Caco-2 (cell line): Measurements from ENCODE around the gene EIF2B1. TPM values are rescaled to one million over a fixed set of nuclear protein-coding genes. Genes with fewer than 3 reads are reported as not detected.
A peak's percentile ranks its signal among the peaks of the same experiment; 100 is the strongest.
"Not testable (repeated sequence)": the region's sequence is repeated elsewhere in the genome, so short reads cannot be mapped to it uniquely, and the experiment has no call there.

Experiments used
- BruUV-seq: library from RNA; stranded (reverse); fragments of 400-500 nt; replicated peaks from 2 replicates; lab custom pipeline; 2021; lab: Mats Ljungman, UMichigan
- CTCF ChIA-PET: fragments of 300-600 bp; sonication (Branson Sonifier 250); formaldehyde crosslinking; loops from one replicate; lab custom pipeline; 2022; ENCODE audit warnings: antibody characterized with exemption; lab: Charles Lee
- POLR2A ChIA-PET: fragments of 300-600 bp; sonication (Branson Sonifier 250); formaldehyde crosslinking; loops from one replicate; lab custom pipeline; 2022; ENCODE audit warnings: antibody characterized with exemption; lab: Charles Lee
- DNase-seq, 2 experiments: peaks; one replicate each; pipeline versions ENCODE4 v3.0.0 to v3.0.0-alpha.2; 2020 to 2022
- H3K27me3 ChIP-seq: replicated peaks from 2 replicates; pipeline ENCODE4 v1.6.0; 2011; ENCODE audit warnings: low read length; ENCODE audit not compliant: control insufficient read depth, insufficient read depth
- H3K36me3 ChIP-seq: 2 replicates; pipeline ENCODE4 v1.5.1; 2011; ENCODE audit warnings: low read length; ENCODE audit not compliant: control insufficient read depth, insufficient read depth
- H3K4me1 ChIP-seq: fragments of 250-450 bp; sonication (Bioruptor Pico); 2 replicates; pipeline ENCODE4 v1.5.1; 2020; ENCODE audit warnings: mild to moderate bottlenecking
- H3K4me3 ChIP-seq: 2 replicates; pipeline ENCODE4 v1.5.1; 2011; ENCODE audit warnings: low read depth, mild to moderate bottlenecking, control low read depth, low read length
- H3K9me3 ChIP-seq: fragments of 250-450 bp; sonication (Bioruptor Pico); 2 replicates; pipeline ENCODE4 v1.5.1; 2020; ENCODE audit warnings: mild to moderate bottlenecking, moderate library complexity
- H3K27ac Mint-ChIP-seq: one replicate; pipeline ENCODE4 v1.8.0; 2022; ENCODE audit warnings: mixed read lengths; ENCODE audit not compliant: unreplicated experiment
- H3K27me3 Mint-ChIP-seq: one replicate; pipeline ENCODE4 v1.8.0; 2022; ENCODE audit warnings: mixed read lengths; ENCODE audit not compliant: insufficient read depth, unreplicated experiment
- H3K36me3 Mint-ChIP-seq: one replicate; pipeline ENCODE4 v1.8.0; 2022; ENCODE audit warnings: mild to moderate bottlenecking, mixed read lengths; ENCODE audit not compliant: insufficient read depth, unreplicated experiment
- H3K4me1 Mint-ChIP-seq: one replicate; pipeline ENCODE4 v1.8.0; 2022; ENCODE audit warnings: low read depth, mixed read lengths; ENCODE audit not compliant: unreplicated experiment
- H3K4me3 Mint-ChIP-seq: one replicate; pipeline ENCODE4 v1.8.0; 2022; ENCODE audit warnings: mild to moderate bottlenecking, moderate library complexity, mixed read lengths; ENCODE audit not compliant: unreplicated experiment
- H3K9me3 Mint-ChIP-seq: one replicate; pipeline ENCODE4 v1.8.0; 2022; ENCODE audit warnings: mixed read lengths; ENCODE audit not compliant: unreplicated experiment
- CTCF ChIP-seq, 2 experiments: fragments of 200-600 bp in 1 of 2; IDR thresholded peaks; 1 replicate in 1 of 2; 2 replicates in 1 of 2; pipeline versions ENCODE4 v1.5.1 to v1.8.0; 2011 to 2022; ENCODE audit warnings: antibody characterized with exemption in 1 of 2, control low read depth in 1 of 2, inconsistent platforms in 1 of 2, low read depth in 1 of 2, low read length in 1 of 2, mild to moderate bottlenecking in 1 of 2, moderate library complexity in 1 of 2; ENCODE audit not compliant: insufficient read depth in 1 of 2, severe bottlenecking in 1 of 2, unreplicated experiment in 1 of 2
- intact Hi-C: fragments of 100-400 bp; cut with micrococcal nuclease; formaldehyde crosslinking; loops from one replicate; pipeline ENCODE4 v1.10.0; 2022; ENCODE audit not compliant: unreplicated experiment
- total RNA-seq: library from RNA; stranded (reverse); gene quantifications from 2 replicates; pipeline ENCODE4 v1.2.3, GENCODE V29; 2022

The EIF2B1 gene
- total RNA-seq, 1 experiment from 2014 or later = 62.1 TPM

DNA sequence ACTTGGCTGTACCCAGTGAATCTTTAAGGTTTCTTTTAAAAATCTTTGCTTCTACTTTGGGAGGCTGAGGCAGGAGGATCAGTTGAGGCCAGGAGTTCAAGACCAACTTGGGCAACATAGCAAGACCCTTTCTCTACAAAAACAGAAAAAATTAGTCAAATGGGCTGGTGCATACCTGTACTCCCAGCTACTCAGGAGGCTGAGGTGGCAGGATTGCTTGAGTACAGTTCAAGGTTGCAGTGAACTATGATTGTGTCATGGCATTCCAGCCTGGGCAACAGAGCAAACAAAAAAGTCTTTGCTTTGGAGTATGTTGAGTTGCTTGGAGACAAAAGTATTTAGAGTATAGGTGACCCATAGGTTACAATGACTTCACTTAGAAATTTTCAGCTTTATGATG, 37.8 kb downstream of the EIF2B1 start:
- no peaks in the 10 kb centered on the region for H3K9me3 ChIP-seq
- no TSS peak for BruUV-seq
- TF ChIP-seq CTCF (IDR thresholded peaks at IDR 0.05; ENCODE audit: insufficient read depth in 1 of 2, low read depth in 1 of 2, low read length in 1 of 2, severe bottlenecking in 1 of 2, unreplicated experiment in 1 of 2) = no peak
- no peaks in the 10 kb centered on the region for H3K4me1 ChIP-seq
- no peak overlapping the region for H3K4me3 ChIP-seq
- no peak overlapping the region for H3K4me3 Mint-ChIP-seq
- intact Hi-C loops = no loop called here
- H3K36me3 Mint-ChIP-seq = peaks cover 75% of the 10 kb centered on the region
- CTCF ChIA-PET = no interaction called here
- POLR2A ChIA-PET = interaction anchor here (0.6 kb wide), 1 partner anchor 822 kb away, joined by 3 read pairs; no protein-coding TSS in a partner anchor
- H3K9me3 Mint-ChIP-seq = no peaks in the 10 kb centered on the region
- peak; percentile 32 to 38 for DNase-seq
- H3K36me3 ChIP-seq = no peaks in the 10 kb centered on the region; the same call in 1 of the 2 replicates
- no peaks in the 10 kb centered on the region for H3K27me3 ChIP-seq
- H3K4me1 Mint-ChIP-seq = peaks cover 1% of the 10 kb centered on the region
- no peaks in the 10 kb centered on the region for H3K27me3 Mint-ChIP-seq
- H3K27ac Mint-ChIP-seq = no peak overlapping the region

- no peaks in the 10 kb centered on the region for H3K9me3 Mint-ChIP-seq
- peaks cover 95% of the 10 kb centered on the region for H3K36me3 Mint-ChIP-seq
- H3K27ac Mint-ChIP-seq = no peak overlapping the region
- H3K4me3 ChIP-seq = no peak overlapping the region
- no peaks in the 10 kb centered on the region for H3K4me1 Mint-ChIP-seq
- peak in 1 of 2 experiments; percentile 2 for DNase-seq
- H3K36me3 ChIP-seq = peaks cover 2% of the 10 kb centered on the region; the same call in 1 of the 2 replicates
- TF ChIP-seq CTCF (IDR thresholded peaks at IDR 0.05; ENCODE audit: insufficient read depth in 1 of 2, low read depth in 1 of 2, low read length in 1 of 2, severe bottlenecking in 1 of 2, unreplicated experiment in 1 of 2) = no peak
- ChIA-PET CTCF (no interaction called here), POLR2A (no interaction called here)
- no peaks in the 10 kb centered on the region for H3K27me3 ChIP-seq
- H3K9me3 ChIP-seq = no peaks in the 10 kb centered on the region
- no peaks in the 10 kb centered on the region for H3K4me1 ChIP-seq
- intact Hi-C loops = no loop called here
- H3K27me3 Mint-ChIP-seq = no peaks in the 10 kb centered on the region
- H3K4me3 Mint-ChIP-seq = no peak overlapping the region
- BruUV-seq = no TSS peak
Measured at GRCh38 chr12:123591702-123592481, 41.6 kb downstream of the EIF2B1 start.

- no peaks in the 10 kb centered on the region for H3K9me3 ChIP-seq
- H3K27me3 Mint-ChIP-seq = no peaks in the 10 kb centered on the region
- POLR2A ChIA-PET = no interaction called here
- peaks cover 20% of the 10 kb centered on the region for H3K4me1 ChIP-seq
- no peak for TF ChIP-seq CTCF (IDR thresholded peaks at IDR 0.05; ENCODE audit: insufficient read depth in 1 of 2, low read depth in 1 of 2, low read length in 1 of 2, severe bottlenecking in 1 of 2, unreplicated experiment in 1 of 2)
- H3K9me3 Mint-ChIP-seq = no peaks in the 10 kb centered on the region
- H3K36me3 ChIP-seq = no peaks in the 10 kb centered on the region
- H3K36me3 Mint-ChIP-seq = peaks cover 32% of the 10 kb centered on the region
- no peak overlapping the region for H3K27ac Mint-ChIP-seq
- H3K27me3 ChIP-seq = no peaks in the 10 kb centered on the region
- no peak overlapping the region for H3K4me3 Mint-ChIP-seq
- BruUV-seq = no TSS peak
- no peak for DNase-seq
- no peak overlapping the region for H3K4me3 ChIP-seq
- H3K4me1 Mint-ChIP-seq = peaks cover 12% of the 10 kb centered on the region
- CTCF ChIA-PET = no interaction called here
- intact Hi-C loops = loop anchor here (5.0 kb wide), 3 partner anchors 48 to 198 kb away; partner anchors contain the start of genes KMT5A, RILPL1 and RILPL2
Measured at GRCh38 chr12:123580772-123581171, 52.7 kb downstream of the EIF2B1 start.

GRCh38 chr12:123578829-123579228, 54.7 kb downstream of the EIF2B1 start:
- POLR2A ChIA-PET, H3K9me3 ChIP-seq, CTCF ChIA-PET, H3K9me3 Mint-ChIP-seq, H3K4me1 Mint-ChIP-seq, H3K27me3 Mint-ChIP-seq, H3K27ac Mint-ChIP-seq, intact Hi-C loops, H3K27me3 ChIP-seq, H3K4me3 Mint-ChIP-seq, BruUV-seq, DNase-seq, H3K36me3 ChIP-seq, H3K4me3 ChIP-seq: not testable (repeated sequence)
- peaks cover 13% of the 10 kb centered on the region; the same call in 1 of the 2 replicates for H3K4me1 ChIP-seq
- H3K36me3 Mint-ChIP-seq = peaks cover 17% of the 10 kb centered on the region
